Stimulated activated CD4-positive, alpha-beta T cell treated with anti-CD3 and anti-CD28 coated beads, Interleukin-2, amount 100 ng/mL, for 24 hours (primary cell): Measurements from ENCODE around the gene TMEM247.

Source experiments
- DNase-seq, 2 donors: peaks; one replicate each; pipeline ENCODE4 v3.0.0-alpha.2; 2020

Gene TMEM247

DNA sequence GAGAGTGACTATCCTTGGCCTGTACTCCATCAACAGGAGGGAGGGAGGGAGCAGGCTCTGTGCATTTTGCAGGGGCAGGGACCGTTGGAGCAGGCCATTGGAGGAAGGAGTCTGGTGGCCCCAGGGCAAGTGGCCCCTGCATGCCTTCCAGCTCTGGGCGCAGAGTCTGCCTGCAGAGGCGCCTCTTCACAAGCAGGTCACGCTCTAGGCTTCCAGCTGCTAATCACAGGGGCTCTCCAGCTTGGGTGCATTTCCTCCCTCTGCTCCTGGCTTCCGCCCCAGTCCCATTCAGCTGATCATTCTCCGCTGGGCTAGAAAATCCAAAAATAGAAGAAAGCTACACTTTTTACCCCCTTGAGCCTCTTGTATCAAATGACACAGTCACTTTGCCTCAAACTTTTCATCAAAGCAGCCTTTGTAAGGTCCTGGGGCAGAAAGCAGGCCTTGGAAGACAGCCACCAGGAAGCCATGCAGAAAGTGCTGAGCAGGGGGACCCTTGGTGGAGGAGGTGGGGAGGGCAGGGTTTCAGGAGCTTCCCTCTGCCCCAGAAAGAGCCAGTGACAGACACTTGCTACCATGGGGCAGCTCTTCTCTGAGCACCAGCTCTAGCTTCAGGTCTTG is 11.3 kb downstream of the TMEM247 start:
- no peak for DNase-seq

DNA sequence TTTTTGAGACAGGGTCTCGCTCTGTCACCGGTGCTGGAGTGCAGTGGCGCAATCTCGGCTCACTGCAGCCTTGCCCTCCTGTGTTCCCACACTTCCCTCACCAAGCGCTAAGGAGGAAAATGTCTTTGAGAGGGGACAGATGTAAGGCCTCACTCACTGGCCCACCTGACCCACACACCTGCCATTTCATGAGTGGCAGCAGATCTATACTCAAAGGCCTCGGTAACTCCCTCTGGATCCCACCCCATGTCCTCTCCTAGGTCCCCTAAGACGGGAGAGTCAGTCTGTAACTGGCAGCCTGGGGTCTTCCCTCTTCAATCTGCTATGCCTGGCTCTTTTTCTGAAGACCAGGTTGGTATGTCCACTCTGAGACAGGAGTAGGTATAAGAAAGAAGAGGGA is 12.9 kb downstream of the TMEM247 start:
- no peak for DNase-seq

DNA sequence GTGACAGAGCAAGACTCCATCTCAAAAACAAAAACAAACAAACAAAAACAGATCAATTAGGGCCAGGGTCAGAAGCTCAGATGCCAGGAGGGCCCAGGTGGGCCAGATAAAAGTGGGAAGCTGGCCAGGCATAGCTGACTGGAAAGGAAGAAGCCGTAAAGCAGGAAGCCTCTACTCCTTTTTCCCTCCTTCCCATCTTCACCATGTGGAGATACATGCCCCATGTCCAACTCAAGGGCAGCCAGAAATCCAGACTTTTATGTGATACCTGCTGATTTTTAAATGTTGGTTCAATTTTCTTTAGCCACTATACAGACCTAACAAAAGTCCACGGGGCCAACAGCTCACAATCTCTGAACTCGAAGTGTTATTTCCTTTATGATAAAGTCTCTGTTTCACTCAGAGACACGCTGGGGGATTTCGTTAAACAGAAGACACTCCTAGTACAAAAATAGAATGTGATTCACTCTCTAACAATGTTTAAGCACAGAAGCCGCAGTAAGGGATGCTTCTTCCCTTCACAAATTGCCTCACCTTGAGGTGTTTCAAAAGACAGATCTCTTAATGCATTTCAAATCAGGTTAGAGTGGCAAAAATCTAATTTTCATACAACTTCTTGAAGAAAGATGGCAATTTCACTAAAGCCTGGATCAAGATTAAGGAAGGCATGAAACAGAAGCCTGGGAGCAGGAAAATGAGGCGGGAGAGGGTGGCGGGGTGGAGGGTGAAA is 14.0 kb downstream of the TMEM247 start:
- no peak for DNase-seq

DNA sequence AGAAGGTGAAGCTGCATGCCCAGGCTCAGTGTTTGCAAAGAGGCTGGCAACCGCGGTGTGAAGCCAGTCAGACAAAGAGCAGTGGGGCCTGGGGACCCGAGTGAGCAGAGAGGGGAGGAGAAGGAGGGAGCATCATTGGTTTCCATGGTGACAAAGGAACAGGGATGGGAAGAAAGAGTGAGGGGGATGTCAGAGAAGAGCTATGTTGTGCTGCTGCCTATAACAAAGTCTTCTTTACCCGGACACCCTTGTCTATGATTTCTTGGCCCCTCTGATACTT is 14.5 kb downstream of the TMEM247 start:
- no peak for DNase-seq

DNA sequence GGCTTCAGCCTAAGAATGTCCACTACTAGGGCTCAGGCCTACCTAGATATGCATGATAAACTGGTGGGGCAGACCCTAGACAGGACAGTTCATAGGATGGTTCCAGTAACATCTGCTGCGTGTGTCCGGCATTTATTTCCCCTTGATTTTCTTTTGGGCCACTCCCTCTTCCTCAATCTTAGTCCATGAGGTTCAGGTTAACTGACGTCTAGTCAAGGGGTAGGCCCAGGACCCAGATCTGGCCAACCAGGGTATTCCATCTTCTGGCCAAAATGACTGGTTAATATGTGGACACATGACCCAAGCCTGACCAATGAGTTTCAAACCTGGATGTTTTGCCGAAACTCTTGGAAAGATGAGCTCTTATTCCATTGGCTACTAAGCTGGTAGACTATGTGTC is 15.2 kb downstream of the TMEM247 start:
- DNase-seq = no peak

DNA sequence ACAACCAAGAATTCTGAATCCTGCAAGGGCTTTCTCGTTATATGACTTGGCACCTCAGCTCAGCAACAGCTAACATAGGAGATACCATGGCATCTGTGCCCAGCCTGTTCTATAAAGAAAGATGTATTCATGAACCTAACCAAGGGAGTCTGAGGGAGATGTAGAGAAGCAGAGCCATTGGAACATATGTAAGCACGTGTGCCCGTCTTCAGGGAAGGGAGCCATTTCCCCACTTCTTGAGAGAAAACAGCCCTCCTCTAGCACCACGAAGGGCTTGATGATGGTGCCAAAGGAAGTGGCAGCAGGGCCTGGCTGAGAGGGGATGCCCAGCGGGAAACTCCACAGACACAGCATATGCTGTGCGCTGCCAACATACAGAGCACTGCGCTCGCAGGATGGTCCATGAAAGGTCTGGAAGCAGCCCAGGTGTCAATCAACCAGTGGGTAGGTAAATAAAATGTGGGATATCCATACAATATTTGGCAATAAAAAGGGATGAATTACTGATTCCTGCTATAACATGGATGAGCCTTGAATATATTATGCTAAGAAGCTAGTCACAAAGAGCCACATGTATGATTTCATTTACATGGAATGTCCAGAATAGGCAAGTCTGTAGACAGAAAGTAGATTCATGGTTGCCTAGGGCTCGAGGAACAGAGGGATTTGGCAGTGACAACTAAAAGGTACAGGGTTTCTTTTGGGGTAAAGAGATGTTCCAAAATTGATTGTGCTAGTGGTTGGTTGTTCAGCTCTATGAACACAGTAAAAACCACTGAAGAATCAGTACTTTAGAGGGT is 16.1 kb downstream of the TMEM247 start:
- no peak for DNase-seq

DNA sequence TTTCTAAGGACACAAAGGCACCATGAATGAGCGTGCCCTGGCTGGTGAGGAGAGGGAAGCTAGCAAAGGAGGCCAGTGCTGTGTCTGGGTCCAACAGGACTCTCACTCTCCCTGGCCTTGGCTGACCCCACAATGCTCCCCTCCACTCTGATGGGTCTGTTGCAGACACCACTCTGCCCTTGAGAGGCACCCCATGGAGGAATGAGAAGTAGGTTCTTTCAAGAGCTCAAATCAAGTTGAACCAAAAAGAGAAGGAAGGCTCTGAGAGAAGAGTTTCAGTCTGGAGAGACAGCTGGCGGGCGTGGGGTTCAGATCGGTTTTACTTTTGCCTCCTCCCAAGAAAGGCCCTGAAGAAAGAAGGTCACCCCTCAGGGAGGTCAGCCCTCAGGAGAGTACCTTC is 18.4 kb downstream of the TMEM247 start:
- no peak for DNase-seq

DNA sequence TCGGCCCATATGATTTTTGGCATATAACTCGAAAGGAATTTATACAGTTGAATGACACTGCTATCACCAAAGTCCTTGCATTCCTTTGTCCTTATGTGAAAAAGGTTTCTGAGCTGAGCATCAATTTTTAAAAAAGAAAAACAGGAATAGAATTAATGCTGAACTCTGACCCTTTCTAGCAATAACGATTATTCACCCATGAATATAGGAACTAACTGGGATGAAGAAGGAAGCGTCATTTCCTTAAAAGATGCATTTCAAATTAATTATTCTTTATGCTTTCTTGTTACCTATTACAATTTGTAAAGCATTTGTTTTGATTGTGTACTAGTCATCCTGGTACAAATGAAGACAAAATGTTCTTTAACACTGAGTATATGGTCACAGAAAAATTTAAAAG is 19.3 kb downstream of the TMEM247 start:
- no peak for DNase-seq

DNA sequence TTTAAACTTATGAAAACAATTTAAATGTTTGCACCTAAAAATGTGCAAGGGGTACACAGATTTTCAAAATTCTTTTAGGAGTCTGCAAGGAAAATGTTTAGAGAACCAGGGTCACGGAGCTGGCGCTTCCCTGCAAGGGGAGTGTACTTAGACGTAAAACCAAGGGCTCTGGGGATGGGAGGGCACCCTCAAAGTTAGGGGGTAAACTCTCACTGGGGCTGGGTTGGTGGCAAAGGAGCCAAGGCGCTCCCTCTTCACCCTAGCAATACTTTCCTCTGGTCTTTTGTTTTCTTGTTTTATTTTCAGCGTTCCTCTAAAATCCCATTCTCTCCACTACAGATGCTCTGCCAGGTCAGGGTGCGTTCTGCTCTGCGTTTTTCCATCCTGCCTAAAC is 20.0 kb downstream of the TMEM247 start:
- DNase-seq = no peak

DNA sequence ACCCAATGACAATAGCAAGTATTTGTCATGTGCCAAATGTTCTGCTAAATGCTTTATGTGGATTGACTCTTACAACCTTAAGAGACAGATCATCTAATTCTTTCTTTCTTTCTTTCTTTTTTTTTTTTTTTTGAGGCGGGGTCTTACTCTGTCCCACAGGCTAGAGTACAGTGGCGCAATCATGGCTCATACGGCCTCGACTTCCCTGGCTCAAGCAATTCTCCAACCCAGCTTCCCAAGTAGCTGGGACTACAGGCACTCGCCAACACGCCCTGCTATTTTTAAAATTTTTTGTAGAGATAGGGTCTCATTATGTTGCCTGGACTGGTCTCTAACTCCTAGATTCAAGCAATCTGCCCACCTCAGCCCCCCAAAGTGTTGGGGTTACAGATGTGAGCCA is 21.4 kb downstream of the TMEM247 start:
- no peak for DNase-seq

DNA sequence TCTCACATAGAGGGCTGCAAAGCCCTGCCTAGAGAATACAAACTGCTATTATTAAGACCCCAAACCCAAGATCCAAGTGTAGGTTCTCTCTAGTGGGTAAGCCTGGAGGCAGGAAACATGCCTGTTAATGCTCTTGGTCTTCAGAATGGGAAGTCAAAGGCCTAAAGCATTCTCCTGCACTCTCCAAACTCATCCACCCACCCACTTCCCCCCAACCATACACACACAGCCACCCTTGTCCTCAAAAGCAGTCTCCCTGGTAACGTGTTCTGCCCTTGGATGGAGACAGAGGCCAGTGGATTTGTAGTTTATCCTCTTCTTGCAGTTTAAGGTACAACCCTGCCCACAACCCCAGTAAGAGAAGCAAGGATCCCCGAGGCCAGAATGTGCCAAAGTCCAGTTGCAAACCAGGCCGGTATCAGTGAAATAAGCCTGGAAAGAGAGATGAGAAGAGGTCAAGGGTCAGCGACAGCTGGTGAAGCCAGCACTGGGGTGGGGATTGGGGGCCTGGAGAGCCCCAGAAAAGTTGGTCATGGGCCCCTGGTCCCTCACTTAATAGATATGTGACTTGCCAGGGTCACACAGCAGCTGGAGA is 23.0 kb downstream of the TMEM247 start:
- no peak for DNase-seq

DNA sequence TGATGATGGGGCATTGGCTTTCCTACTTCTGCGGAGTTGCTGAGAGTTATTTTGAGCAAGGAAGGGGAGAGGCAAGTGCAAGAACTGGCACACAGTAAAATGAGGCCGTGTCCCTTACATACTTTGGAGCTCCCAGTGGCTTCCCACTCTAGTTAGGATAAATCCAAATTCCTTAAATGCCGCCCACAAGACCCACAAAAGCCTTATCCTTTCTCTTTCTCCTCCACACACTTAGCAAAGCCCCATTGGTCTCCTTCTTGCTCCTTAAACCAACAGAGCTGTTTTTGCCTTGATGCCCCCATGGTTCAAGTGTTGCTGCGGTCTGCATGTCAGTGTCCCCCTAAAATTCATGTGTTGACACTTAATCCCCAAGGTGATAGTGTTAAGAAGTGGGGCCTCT is 24.3 kb downstream of the TMEM247 start:
- DNase-seq = no peak

DNA sequence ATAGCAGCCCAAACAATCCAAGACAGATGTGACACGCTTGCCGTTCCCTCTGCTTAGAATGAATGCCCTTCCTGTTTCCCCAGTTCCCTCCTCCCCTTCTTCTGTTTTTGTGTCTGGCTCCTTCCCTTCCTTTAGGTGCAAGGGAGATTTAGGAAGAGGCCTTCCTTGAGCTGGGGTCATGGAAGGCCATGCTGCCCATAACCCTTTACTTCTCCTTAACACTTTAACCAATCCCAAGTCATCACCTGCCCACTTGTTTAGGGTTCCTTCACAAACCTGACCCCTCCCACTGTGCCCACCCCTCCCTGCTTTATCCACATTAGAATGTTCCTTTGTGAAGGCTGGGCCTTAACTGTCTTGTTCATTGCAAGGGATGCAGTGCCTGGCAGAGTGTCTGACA is 24.9 kb downstream of the TMEM247 start:
- no peak for DNase-seq

DNA sequence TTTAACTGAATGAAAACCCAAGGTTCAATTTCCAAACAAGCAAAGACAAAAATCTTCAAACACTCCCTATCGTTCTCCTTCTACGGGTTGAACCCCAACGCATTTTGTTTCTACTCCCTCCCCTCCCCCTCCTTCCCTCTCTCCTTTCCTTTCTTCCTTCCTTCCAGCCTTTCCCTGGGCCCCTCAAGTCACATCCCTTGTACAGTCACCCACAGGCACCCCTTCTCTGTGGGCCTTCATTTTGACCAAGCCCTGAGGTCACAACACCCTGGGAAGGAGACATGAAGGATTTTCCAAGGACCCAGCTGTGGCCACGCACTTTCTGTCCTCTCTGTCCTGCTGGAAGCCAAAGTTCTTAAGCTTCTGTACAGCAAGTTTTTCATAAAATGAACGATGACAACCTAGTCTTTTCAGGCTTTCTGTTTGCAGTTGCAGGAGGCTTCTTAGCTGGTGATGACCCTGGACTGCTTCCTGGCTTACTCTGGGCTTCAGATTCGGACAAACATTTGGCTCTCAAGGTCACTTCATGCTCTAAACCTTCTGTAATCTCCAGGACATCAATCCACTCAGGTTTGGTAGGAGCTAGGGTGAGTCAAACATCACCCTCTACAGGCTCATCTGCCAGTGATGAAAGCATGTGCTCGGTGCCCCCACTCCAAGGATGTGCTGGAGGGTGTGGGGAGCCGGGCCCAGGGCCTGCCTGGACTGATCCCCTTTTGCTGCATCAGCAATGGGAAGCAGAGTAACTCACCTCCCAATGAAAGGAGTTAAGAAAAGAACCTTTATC is 25.5 kb downstream of the TMEM247 start:
- no peak for DNase-seq

DNA sequence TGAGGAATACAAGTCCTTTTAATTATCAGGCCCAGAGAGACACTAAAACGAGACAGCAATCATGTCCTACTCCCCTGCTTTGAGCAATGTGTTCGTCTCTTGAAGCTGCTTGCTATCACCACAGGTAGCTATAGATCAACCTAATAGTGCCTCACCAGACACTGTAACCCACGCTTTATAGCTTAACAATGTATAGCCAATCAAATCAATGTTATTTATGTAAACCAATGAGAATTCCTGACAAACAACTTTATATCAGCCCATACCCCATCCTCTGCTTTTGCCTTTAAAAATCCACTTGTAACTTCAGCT is 26.1 kb downstream of the TMEM247 start:
- no peak for DNase-seq

DNA sequence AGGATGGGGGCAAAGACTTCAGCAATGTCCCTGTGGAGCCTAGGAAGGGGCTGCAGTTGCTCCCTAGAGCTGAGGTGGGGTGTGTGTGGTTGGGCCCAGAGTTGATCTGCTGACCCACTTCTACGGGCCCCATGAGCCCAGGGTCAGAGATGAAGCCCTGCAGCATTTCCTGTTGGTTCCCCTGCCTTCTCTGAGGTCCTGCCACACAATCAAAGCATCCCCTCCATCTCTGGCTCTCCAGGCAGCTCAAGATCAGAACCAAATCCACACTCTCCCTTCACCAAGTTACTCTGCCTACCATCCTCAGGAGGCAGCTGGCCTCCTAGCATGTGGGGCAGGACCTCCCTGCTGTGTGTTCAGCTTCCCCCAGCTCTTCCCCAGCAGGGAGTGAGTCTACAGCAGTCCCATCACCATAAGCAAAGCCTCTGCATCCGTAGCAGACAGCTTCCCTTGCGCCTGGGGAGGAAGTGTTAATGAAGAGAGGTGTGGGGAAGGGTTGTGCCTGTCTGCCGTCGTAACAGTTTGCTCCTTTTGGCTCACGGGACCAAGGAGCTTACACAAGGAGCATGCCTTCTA is 26.9 kb downstream of the TMEM247 start:
- DNase-seq = no peak

DNA sequence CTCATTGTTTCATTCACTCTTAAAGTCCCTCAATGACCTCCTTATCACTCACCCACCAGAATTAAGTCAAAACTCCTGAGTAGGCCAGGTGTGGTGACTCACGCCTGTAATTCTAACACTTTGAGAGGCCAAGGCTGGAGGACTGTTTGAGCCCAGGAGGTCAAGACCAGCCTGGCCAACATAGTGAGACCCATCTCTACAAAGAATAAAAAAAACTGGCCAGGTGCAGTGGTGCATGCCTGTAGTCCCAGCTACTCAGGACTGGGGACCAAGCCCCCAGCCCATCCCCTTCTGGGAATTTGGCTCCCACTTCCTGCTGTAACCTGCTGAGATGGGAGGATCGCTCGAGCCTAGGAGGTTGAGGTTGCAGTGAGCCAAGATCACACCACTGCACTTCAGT is 28.9 kb downstream of the TMEM247 start:
- DNase-seq = no peak

DNA sequence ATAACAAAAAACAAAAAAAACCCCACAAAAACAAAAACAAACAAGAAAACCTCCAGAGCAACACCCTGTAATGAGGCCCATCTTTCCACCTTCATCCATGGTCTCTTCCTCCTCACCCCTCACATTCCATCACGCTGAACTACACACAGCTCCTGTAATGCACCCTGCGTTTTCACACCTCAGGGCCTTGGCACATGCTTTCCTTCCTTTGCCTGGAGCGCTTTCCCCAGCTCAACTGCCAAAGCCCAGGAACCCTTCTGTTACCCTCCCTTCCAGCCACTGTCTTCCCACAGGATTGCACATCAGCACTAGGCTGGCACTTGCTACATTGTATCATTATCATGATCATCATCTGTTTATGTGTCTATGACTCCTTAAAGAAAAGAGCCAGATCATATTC is 29.4 kb downstream of the TMEM247 start:
- DNase-seq = no peak

DNA sequence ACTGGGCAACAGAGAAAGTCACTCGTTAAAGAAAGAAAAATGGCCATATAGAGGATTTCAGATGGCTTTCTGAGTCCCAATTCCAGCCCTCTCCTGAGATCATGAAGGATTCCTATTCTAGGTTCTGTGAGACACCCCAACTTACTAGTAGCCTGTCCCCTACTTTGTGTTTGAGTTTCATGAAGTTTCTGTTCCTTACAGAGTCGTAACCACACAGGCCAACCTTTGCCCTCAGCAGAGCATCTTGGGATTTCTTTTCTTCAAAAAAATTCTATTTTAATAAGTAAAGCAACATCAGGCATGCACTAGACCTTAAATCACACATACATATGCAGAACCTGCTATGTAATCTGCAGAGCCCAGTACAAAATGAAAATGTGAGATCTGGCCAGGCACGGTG is 30.4 kb downstream of the TMEM247 start:
- DNase-seq = no peak

DNA sequence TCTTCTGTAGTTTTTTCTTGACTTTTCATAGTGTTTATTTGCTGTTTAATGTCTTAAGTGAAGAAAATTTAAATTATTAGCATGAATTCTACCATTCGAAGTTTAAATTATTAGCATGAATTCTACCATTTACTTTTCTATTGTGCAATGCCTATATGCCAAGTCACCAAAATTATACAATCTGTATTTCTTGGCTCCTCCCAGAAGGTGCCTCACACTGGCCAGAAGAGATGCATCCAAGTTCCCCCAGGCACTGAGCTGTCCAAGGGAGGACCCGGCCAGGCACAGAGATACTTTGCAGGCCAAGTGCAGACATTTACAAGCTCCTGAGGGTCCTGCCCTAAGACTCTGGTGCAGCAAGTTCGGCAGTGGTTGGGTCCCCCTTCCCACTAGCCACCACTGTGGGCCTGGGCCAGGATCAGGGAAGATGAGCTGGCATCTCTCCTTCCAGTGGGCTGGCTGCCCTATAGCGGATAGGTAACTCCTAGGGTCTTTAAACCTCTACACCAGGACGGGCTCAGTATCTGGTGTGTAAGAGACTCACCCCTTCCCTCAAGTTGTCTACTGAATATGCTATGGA is 31.3 kb downstream of the TMEM247 start:
- DNase-seq = no peak

DNA sequence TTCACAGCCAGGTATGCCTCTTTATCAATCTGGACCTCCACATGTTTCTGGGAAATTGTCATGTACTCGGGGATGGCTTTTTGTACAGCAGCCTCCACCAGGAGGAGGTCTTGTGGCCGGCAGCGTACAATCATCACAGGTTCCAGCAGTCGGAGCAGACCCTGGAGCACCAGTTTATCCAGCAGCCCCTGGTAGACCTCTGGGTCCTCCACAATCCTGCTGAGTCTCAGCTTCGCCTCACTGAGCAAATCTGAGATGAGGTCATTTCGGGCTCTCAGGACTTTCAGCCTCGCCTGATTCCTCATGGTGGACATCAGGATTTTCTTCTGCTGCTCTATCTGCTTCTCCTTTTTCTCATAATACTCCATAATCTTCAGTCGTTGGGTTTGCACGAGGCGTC is 32.8 kb downstream of the TMEM247 start:
- no peak for DNase-seq

DNA sequence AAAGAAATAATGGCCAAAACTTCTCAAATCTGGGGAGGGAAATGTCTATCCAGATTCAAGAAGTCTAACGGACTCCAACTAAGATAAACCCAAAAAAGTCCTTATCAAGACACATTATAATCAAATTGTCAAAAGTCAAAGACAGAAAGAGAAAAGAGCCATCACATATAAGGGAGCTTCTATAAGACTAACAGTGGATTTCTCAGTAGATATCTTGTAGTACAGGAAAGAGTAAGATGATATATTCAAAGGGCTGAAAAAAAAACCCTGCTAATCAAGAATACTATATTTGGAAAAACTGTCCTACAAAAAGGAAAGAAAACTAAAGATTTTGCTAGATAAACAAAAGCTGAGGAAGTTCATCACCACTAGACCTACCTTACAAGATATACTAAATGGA is 35.4 kb downstream of the TMEM247 start:
- DNase-seq = no peak

DNA sequence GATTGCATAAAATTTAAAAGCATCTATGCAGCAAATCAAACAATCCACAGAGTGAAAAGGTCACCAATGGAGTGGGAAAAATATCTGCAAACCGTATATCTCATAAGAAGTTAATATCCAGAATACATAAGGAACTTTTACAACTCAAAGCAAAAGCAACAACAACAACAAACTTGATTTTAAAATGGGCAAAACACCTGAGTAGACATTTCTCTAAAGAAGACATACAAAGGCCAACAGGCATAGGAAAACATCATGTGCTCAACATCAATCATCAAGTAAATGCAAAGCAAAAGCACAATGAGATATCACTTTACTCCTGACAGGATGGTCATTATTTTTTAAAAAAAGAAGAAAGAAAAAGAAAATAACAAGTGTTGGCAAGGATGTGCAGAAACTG is 38.1 kb downstream of the TMEM247 start:
- DNase-seq = no peak
